MM.1S (cell line): ENCODE results near the gene ADRA2B.

Source experiments
- DNase-seq: peaks from one replicate; pipeline ENCODE4 v3.0.0-alpha.2; 2015
- H2AFZ ChIP-seq: fragments of 300-600 bp; sonication (generic); 2 replicates; pipeline ENCODE4 v1.6.0; 2016; ENCODE audit warnings: antibody characterized with exemption, low read length
- H3F3A ChIP-seq: fragments of 300-600 bp; sonication (generic); 2 replicates; pipeline ENCODE4 v1.6.1; 2016; ENCODE audit warnings: mild to moderate bottlenecking, antibody characterized with exemption, low read length, moderate library complexity, mixed read lengths; ENCODE audit not compliant: insufficient read depth
- H3K27ac ChIP-seq: fragments of 300-600 bp; sonication (generic); 2 replicates; pipeline ENCODE4 v1.5.1; 2016; ENCODE audit warnings: mild to moderate bottlenecking, low read length
- H3K27me3 ChIP-seq: fragments of 300-600 bp; sonication (generic); replicated peaks from 2 replicates; pipeline ENCODE4 v1.6.0; 2016; ENCODE audit warnings: low read length; ENCODE audit not compliant: insufficient read depth
- H3K36me3 ChIP-seq: fragments of 300-600 bp; sonication (generic); replicated peaks from 2 replicates; pipeline ENCODE4 v1.6.1; 2016; ENCODE audit warnings: mild to moderate bottlenecking, low read length, mixed read lengths; ENCODE audit not compliant: insufficient read depth
- H3K4me1 ChIP-seq: fragments of 300-600 bp; sonication (generic); 2 replicates; pipeline ENCODE4 v1.6.1; 2016; ENCODE audit warnings: low read length, mixed read lengths
- H3K4me2 ChIP-seq: fragments of 300-600 bp; sonication (generic); 2 replicates; pipeline ENCODE4 v1.6.0; 2016; ENCODE audit warnings: low read depth, low read length
- H3K4me3 ChIP-seq: fragments of 300-600 bp; sonication (generic); 2 replicates; pipeline ENCODE4 v1.5.1; 2016; ENCODE audit warnings: low read length, mixed read lengths
- H3K79me2 ChIP-seq: fragments of 300-600 bp; sonication (generic); 2 replicates; pipeline ENCODE4 v1.6.1; 2016; ENCODE audit warnings: mixed run types, low read length, mixed read lengths
- H3K9ac ChIP-seq: fragments of 300-600 bp; sonication (generic); 2 replicates; pipeline ENCODE4 v1.6.1; 2016; ENCODE audit warnings: low read length, mixed read lengths
- H3K9me2 ChIP-seq: fragments of 300-600 bp; sonication (generic); replicated peaks from 2 replicates; pipeline ENCODE4 v1.6.1; 2016; ENCODE audit warnings: mild to moderate bottlenecking, low read length, mixed read lengths; ENCODE audit not compliant: insufficient read depth
- H3K9me3 ChIP-seq: fragments of 300-600 bp; sonication (generic); replicated peaks from 2 replicates; pipeline ENCODE4 v1.6.1; 2016; ENCODE audit warnings: mild to moderate bottlenecking, low read length, mixed read lengths; ENCODE audit not compliant: insufficient read depth
- H4K20me1 ChIP-seq: fragments of 300-600 bp; sonication (generic); 2 replicates; pipeline ENCODE4 v1.6.1; 2016; ENCODE audit warnings: mild to moderate bottlenecking, low read length, moderate library complexity, mixed read lengths; ENCODE audit not compliant: insufficient read depth
- EZH2 ChIP-seq: fragments of 300-600 bp; sonication (generic); optimal IDR thresholded peaks from 2 replicates; pipeline ENCODE3; 2017; ENCODE audit warnings: low read depth, mild to moderate bottlenecking, antibody characterized with exemption, low read length, mixed read lengths
- EZH2phosphoT487 ChIP-seq: fragments of 300-600 bp; sonication (generic); IDR thresholded peaks from 2 replicates; pipeline ENCODE4 v1.6.1; 2018; ENCODE audit warnings: antibody characterized with exemption, low read length
- TF ChIP-seq, protein P1 (sequence below): fragments of 300-600 bp; sonication (generic); IDR thresholded peaks from 2 replicates; pipeline ENCODE4 v1.5.1; 2016; ENCODE audit warnings: antibody characterized with exemption, low read length, mixed read lengths

ADRA2B gene

DNA sequence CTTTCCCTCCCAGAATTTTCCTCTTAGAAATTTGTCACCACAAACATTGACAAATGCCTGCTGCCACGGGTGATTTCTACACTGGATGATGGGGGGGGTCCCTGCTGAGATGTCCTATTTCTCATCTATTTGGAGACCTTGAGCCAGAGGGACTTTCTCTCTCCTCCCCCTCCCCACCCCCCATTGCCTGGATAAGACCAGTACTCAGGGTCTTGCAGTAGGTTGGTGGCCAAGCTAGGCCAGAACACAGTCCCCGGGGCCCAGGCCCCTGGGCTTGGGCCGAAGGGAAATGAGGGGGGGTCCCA is 29.4 kb upstream of the ADRA2B start:
- peak overlapping the region; percentile 73 for H2AFZ ChIP-seq
- H3K4me2 ChIP-seq, result peak overlapping the region; percentile 88
- H3K4me1 ChIP-seq, result peaks cover 18% of the 10 kb centered on the region
- H3K9me3 ChIP-seq, result no peaks in the 10 kb centered on the region
- H3K36me3 ChIP-seq, result no peaks in the 10 kb centered on the region
- H3K79me2 ChIP-seq, result peaks cover 13% of the 10 kb centered on the region
- no peaks in the 10 kb centered on the region for H3K9me2 ChIP-seq
- peak overlapping the region; percentile 73 for H3K4me3 ChIP-seq
- TF ChIP-seq, protein P1, sequence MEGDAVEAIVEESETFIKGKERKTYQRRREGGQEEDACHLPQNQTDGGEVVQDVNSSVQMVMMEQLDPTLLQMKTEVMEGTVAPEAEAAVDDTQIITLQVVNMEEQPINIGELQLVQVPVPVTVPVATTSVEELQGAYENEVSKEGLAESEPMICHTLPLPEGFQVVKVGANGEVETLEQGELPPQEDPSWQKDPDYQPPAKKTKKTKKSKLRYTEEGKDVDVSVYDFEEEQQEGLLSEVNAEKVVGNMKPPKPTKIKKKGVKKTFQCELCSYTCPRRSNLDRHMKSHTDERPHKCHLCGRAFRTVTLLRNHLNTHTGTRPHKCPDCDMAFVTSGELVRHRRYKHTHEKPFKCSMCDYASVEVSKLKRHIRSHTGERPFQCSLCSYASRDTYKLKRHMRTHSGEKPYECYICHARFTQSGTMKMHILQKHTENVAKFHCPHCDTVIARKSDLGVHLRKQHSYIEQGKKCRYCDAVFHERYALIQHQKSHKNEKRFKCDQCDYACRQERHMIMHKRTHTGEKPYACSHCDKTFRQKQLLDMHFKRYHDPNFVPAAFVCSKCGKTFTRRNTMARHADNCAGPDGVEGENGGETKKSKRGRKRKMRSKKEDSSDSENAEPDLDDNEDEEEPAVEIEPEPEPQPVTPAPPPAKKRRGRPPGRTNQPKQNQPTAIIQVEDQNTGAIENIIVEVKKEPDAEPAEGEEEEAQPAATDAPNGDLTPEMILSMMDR, result no peak
- no peak for TF ChIP-seq EZH2phosphoT487
- TF ChIP-seq EZH2, result no peak
- DNase-seq, result no peak
- no peaks in the 10 kb centered on the region for H4K20me1 ChIP-seq
- H3K27me3 ChIP-seq, result no peaks in the 10 kb centered on the region
- H3K27ac ChIP-seq, result peak overlapping the region; percentile 76; the same call in 1 of the 2 replicates
- H3K9ac ChIP-seq, result peak overlapping the region; percentile 53
- peaks cover 9% of the 10 kb centered on the region for H3F3A ChIP-seq

DNA sequence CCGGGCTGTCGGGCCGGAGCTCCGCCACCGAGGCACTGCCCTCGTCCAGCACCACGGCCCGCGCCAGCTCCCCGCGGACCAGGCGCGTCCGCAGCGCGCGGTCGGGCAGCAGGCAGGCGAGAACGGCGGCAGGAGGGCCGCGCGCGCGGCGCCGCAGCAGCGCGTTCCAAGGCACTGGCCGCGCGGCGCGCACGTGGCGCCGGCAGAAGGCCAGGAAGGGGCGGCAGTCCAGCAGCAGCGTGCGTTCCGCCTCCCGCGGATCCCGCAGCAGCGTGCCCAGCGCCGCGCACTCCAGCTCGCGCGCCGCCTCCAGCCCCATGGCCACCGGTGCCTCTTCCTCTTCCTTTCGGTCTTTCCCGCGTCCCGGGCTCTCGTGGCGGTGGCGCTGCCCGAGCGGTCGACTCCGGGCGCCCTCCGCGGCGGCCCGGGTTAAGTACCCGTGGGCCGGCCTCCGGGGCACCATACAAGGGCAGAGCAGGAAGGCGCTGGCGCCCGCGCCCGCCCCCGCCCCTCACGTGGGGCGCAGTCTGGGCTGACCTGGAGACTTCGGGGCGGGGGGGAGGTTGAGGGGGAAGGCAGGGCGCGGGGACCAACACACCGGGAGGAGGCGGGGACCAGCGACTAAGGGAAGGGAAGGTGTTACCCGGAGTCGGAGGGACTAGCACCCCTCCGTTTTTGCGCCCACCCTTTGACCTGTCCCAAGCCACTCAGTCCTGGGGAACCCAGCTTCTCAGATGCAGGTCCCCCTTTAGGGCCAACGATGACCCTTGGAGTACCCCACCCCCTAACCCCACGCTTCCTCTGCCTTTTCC is 28.9 kb upstream of the ADRA2B start, which contains the start of gene DUSP2:
Gene DUSP2 (minus strand): TSS at position 405 of the 812 bp plus-strand sequence. CDS start 86 bp downstream, at position 319.
- Histone ChIP-seq H3K27me3 (no peaks in the 10 kb centered on the region), H3F3A (peaks cover 9% of the 10 kb centered on the region), H3K9me2 (no peaks in the 10 kb centered on the region), H3K9ac (peak within 1 kb of the TSS; percentile 72), H2AFZ (peak within 1 kb of the TSS; percentile 75), H3K79me2 (peaks cover 13% of the 10 kb centered on the region), H4K20me1 (no peaks in the 10 kb centered on the region), H3K4me2 (peak within 1 kb of the TSS; percentile 91), H3K4me3 (peak within 1 kb of the TSS; percentile 73), H3K9me3 (no peaks in the 10 kb centered on the region), H3K27ac (peak within 1 kb of the TSS; percentile 76; the same call in 1 of the 2 replicates), H3K36me3 (no peaks in the 10 kb centered on the region), H3K4me1 (peaks cover 18% of the 10 kb centered on the region)
- peak; percentile 94 for DNase-seq
- TF ChIP-seq, protein P1, result no peak
- no peak for TF ChIP-seq EZH2phosphoT487

DNA sequence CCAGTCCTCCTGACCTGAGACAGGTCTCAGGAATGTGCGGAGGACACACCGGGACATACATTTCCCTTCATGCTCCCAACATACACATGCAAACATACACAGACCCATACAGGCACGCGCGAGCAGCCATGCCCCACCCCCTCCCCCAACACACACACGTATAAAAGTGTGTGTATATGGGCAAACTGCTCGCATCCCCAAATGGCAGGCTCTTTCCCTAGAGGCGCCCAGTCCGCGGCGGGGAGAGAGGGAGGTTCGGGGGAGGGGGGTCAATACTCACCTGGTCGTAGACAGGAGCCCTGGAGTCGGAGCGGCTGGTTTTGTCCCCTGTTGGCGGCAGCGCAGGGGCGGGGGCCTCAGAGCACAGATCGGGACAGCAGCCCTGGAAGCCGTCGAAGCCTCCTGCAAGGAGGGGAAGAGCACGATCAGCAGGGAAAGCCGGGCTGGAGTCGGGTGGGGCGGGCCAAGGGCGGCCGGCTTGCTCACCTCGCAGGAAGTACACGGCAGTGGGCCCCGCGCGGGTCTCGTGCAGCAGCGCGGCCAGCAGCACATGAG is 28.2 kb upstream of the ADRA2B start:
- no peak overlapping the region for H3K27ac ChIP-seq
- peak overlapping the region; percentile 73 for H3K4me3 ChIP-seq
- H3F3A ChIP-seq, result peaks cover 9% of the 10 kb centered on the region
- no peaks in the 10 kb centered on the region for H3K9me3 ChIP-seq
- peak; percentile 9 for DNase-seq
- H3K4me2 ChIP-seq, result peak overlapping the region; percentile 91
- H3K9ac ChIP-seq, result peak overlapping the region; percentile 72
- no peaks in the 10 kb centered on the region for H3K36me3 ChIP-seq
- TF ChIP-seq EZH2phosphoT487 (no peak), EZH2 (no peak)
- TF ChIP-seq, protein P1, result no peak
- no peaks in the 10 kb centered on the region for H3K27me3 ChIP-seq
- H4K20me1 ChIP-seq, result no peaks in the 10 kb centered on the region
- peaks cover 18% of the 10 kb centered on the region for H3K4me1 ChIP-seq
- H3K9me2 ChIP-seq, result no peaks in the 10 kb centered on the region
- peaks cover 13% of the 10 kb centered on the region for H3K79me2 ChIP-seq
- peak overlapping the region; percentile 75 for H2AFZ ChIP-seq
